Breast epithelium (tissue), 4 donors: ENCODE results near the gene DENND4B. TPM values are rescaled to one million over a fixed set of nuclear protein-coding genes. Genes with fewer than 3 reads are reported as not detected.

Source experiments
- DNase-seq, 2 donors: peaks; one replicate each; pipeline ENCODE4 v3.0.0-alpha.2; 2019; ENCODE audit warnings: low spot score in 2 of 2
- H3K27ac ChIP-seq, 2 donors: fragments of 200-600 bp; sonication (generic) in 1 of 2; one replicate each; pipeline ENCODE4 v1.5.1; 2016 to 2019; ENCODE audit warnings: mild to moderate bottlenecking in 1 of 2
- H3K27me3 ChIP-seq, 2 donors: fragments of 200-600 bp; sonication (generic) in 1 of 2; one replicate each; pipeline versions ENCODE4 v1.5.1 to v1.6.0; 2017 to 2019; ENCODE audit warnings: control low read depth in 1 of 2, mild to moderate bottlenecking in 1 of 2
- H3K36me3 ChIP-seq: fragments of 200-600 bp; one replicate; pipeline ENCODE4 v1.5.1; 2019
- H3K4me1 ChIP-seq, 2 donors: fragments of 200-600 bp; sonication (generic); one replicate each; pipeline ENCODE4 v1.5.1; 2016 to 2019; ENCODE audit warnings: control low read depth in 1 of 2
- H3K4me3 ChIP-seq, 3 donors: fragments of 200-600 bp; sonication (generic); 1 replicate in 2 of 3; 2 replicates in 1 of 3; pipeline ENCODE4 v1.5.1; 2016 to 2019; ENCODE audit warnings: mild to moderate bottlenecking in 3 of 3, moderate library complexity in 2 of 3
- H3K9me3 ChIP-seq, 2 donors: fragments of 200-600 bp; sonication (generic) in 1 of 2; one replicate each; pipeline ENCODE4 v1.5.1; 2016 to 2019; ENCODE audit warnings: control low read depth in 1 of 2
- CTCF ChIP-seq, 3 donors: fragments of 450-650 bp; IDR thresholded peaks; one replicate each; pipeline ENCODE4 v1.5.1; 2016 to 2017; ENCODE audit warnings: antibody characterized with exemption in 3 of 3, mild to moderate bottlenecking in 3 of 3, moderate library complexity in 3 of 3
- POLR2A ChIP-seq: fragments of 450-650 bp; IDR thresholded peaks from one replicate; pipeline ENCODE4 v1.6.1; 2016; ENCODE audit warnings: antibody characterized with exemption, mild to moderate bottlenecking, moderate library complexity
- POLR2AphosphoS5 ChIP-seq, 3 donors: sonication (generic); formaldehyde crosslinking; IDR thresholded peaks; one replicate each; pipeline ENCODE4 v1.6.1; 2017; ENCODE audit warnings: antibody characterized with exemption in 3 of 3
- intact Hi-C: fragments of 100-400 bp; cut with DNase I; formaldehyde crosslinking; loops from one replicate; pipeline ENCODE4 v1.15.1; 2023; ENCODE audit warnings: low total_unique reads
- total RNA-seq, 3 donors: library from RNA; depleted of rRNA; stranded (reverse); fragments of >200 nt; gene quantifications; one replicate each; pipeline ENCODE4 v1.1.0, GENCODE V29; 2016

The DENND4B gene
- total RNA-seq, 3 donors from 2014 or later: 33.4 to 34.1 (median 33.8) TPM

GRCh38 chr1:153932156-153933131, 14.1 kb downstream of the DENND4B start:
- intact Hi-C loops: no loop called here
- Histone ChIP-seq H3K36me3 (peaks cover under 1% of the 10 kb centered on the region), H3K4me3 (no peak overlapping the region), H3K4me1 (no peaks in the 10 kb centered on the region), H3K27me3 (no peaks in the 10 kb centered on the region), H3K9me3 (no peaks in the 10 kb centered on the region), H3K27ac (no peak overlapping the region)
- no peak for TF ChIP-seq POLR2A
- no peak for TF ChIP-seq POLR2AphosphoS5 (IDR thresholded peaks at IDR 0.05)
- TF ChIP-seq CTCF (IDR thresholded peaks at IDR 0.05): no peak
- DNase-seq: no peak

DNA sequence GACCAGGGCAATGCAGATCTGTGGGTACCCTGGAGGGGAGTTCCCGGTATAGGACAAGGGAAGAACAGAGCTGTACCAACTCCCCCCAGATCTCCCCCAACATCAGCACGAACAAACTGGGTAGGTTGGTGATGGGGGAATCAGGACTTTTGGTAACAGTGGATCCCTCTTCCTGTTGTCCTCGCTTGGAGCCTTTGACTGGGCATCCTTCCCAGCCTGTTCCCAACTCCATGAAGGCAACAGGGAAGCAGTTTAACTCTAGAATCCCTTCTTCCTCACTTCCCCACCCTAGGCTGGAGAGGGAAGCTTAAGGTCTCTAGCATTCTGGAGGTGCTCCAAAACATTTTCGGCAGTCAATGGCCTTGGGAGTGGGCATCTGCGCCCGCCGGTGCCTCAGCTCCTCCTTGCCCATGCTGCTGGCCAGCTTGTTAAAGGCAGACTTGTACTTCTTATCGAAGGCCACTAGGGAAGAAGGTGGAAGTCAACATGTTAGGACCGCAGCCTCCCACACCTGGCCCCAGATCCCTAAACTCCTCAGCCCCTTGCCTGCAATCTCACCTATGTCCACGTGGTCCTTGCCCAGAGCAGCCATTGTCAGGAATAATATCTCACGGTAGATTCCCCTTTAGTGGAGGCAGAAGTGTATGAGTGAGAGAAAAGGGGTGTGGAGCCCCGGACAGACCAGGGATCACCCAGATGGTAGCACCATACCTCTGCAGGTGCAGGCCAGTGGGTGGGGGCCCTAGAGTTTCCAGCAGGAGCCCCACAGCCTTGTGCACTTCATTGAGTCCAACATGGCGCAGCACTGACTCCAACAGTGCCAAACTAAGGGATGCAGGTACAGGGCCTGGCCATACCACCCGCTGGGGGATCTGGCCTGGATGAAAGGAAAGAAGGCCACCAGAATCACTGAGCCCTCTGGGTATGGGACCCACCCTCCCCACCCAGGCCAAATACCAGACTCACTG, 16.3 kb downstream of the DENND4B start:
- no peak for TF ChIP-seq CTCF (IDR thresholded peaks at IDR 0.05)
- no peak for DNase-seq
- Histone ChIP-seq H3K4me3 (no peak overlapping the region), H3K27me3 (no peaks in the 10 kb centered on the region), H3K4me1 (no peaks in the 10 kb centered on the region), H3K36me3 (no peaks in the 10 kb centered on the region), H3K9me3 (no peaks in the 10 kb centered on the region), H3K27ac (peak overlapping the region in 1 of 2 donors; percentile 75)
- intact Hi-C loops: no loop called here

DNA sequence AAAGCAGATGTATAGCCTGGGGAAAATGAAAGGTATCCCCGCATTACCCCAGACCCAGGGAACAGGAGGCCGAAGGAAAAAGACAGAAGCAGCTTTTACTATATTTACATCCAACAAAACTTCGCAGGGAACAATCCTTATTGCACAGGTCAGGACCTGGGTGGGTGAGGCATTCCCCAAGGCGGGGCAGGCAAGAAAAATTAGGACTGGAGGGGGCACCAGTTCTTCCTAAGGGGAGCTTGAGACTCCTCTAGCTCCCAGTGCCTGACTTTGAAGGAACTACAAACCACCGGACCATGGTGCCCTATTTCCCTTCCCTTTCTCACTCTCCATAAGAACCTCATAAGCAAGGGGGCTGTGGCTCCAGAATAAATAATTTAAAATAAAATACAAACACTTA, 17.1 kb downstream of the DENND4B start:
- Histone ChIP-seq H3K27ac (peak overlapping the region; percentile 1 to 75), H3K4me1 (no peaks in the 10 kb centered on the region), H3K4me3 (no peak overlapping the region), H3K36me3 (no peaks in the 10 kb centered on the region), H3K9me3 (no peaks in the 10 kb centered on the region), H3K27me3 (no peaks in the 10 kb centered on the region)
- DNase-seq: no peak
- intact Hi-C loops: no loop called here
- TF ChIP-seq POLR2AphosphoS5 (IDR thresholded peaks at IDR 0.05) (no peak), POLR2A (no peak), CTCF (IDR thresholded peaks at IDR 0.05) (no peak)

DNA sequence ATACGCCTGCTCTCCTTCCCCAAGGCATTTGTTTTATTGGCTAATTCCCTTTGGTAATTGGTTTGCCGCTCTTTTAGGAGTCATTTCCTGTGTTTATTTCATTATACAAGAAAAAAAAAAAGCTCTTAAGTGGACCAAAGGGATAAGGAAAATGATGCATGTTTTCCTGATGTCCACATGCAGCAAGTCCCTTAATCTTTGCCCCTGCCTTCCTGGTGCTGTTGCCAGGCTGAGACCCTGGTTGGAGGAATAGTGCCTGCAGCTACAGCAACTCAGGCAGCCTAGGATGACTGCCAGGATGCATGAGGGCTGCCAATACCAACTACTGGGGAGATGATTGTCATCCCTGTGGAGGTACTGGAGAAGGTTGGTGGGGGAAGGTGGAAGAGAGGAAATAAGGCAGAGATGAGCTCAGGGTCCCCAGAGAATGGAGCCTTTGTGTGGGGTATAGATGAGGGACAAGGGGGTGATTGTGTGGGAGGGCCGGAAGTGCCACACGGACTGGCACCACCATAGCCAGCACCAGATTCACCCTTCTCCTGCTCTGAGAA, 17.7 kb downstream of the DENND4B start:
- TF ChIP-seq CTCF (IDR thresholded peaks at IDR 0.05): no peak
- H3K36me3 ChIP-seq: no peaks in the 10 kb centered on the region
- no peak for DNase-seq
- intact Hi-C loops: no loop called here
- peak overlapping the region; percentile 1 to 75 for H3K27ac ChIP-seq
- no peaks in the 10 kb centered on the region for H3K9me3 ChIP-seq
- no peak overlapping the region for H3K4me3 ChIP-seq
- H3K27me3 ChIP-seq: no peaks in the 10 kb centered on the region
- no peaks in the 10 kb centered on the region for H3K4me1 ChIP-seq
